HG03097 (cell line): ENCODE measurements around the gene NPR2.

Experiments used
- ATAC-seq: cut with Tn5 transposase; IDR thresholded peaks from one replicate; pipeline ENCODE4 v1.9.1; 2021; ENCODE audit not compliant: unreplicated experiment, low FRiP score

Gene NPR2

DNA sequence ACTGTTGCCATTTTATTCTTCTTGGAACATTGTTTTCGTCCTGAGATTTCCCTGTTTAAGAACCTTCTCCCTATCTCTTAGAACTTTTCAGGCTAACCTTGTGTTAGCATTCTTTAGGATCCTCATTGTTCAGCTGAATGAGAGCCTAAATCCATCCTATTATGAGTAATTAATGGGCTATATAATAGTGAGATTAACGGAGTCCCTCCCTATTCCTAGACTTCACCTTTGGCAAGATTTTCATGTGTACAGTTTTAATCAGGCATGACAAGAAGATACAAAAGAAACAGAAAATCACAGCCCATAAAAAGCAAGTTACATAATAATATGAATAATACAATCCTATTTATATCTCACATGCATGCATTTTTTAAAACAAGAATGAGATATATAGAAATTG, 28.2 kb upstream of the NPR2 start:
- ATAC-seq = no peak

DNA sequence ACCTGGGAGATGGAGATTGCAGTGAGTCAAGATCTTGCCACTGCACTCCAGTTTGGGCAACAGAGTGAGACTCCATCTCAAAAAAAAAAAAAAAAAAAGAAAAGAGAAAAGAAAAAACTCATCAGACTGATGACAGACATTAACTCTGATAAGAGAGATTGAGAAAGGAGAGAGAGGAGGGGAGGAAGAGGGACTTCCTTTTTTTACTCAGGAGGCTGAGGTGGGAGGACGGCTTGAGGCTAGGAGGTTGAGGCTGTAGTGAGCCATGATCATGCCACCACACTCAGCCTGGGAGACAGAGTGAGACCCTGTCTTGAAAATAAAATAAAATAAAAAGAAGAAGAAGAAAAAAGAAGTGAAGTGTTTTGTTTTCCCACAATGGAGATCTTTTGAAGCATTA, 27.6 kb upstream of the NPR2 start:
- ATAC-seq = no peak

DNA sequence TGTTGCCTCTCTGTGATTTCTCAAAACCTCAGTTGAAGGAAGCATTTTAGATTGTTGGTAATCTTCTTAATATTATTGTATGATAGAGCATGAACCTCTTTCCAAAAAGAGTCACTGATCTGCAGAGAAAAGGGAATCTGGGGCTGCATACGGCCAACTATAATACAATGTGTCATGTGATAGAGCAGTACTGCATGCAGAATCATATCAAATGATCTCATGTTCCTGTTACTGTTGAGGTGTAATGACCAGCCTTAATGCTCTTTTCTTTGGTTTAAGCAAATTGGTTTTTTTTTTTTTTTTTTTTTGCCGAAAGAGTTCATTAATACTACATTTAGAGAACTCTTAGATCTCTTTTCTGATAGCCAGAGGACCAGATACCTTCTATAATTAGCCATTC, 24.4 kb upstream of the NPR2 start:
- ATAC-seq = no peak

DNA sequence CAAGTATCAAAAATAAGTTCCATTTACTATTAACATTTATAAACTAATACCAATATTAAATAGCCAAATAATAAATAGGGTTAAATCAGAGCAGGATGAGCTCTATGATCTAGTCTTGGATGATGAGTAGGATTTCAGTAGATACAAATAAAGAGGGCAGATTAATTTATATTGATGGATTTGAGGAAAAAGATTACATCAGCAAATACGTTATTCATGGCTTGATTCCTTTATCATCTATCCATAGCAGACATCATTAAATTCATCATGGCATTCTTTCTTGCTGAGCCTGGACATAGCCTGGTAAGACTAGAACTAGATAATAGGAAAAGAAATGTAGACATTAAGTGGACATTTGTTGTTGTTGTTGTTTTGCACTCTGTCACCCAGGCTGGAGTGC, 23.9 kb upstream of the NPR2 start:
- no peak for ATAC-seq

DNA sequence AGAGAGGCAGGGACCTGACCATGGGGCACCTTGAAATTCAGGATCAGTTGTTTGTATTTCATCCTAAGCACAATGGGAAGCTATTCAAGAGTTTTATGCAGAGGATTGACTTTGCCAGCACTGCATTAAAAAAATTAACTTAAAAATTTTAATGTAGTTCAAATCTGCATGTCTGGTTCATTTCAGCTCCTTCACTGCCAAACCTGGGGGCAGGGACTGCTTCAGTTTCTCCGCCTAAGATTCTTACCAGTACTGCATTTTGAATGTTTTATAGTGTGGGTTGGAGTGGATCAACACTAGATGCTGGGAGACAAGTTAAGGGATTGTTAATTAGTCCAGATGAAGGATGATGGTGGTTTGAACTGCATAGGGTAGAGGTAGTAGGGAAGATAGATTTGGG, 21.6 kb upstream of the NPR2 start:
- ATAC-seq = no peak

DNA sequence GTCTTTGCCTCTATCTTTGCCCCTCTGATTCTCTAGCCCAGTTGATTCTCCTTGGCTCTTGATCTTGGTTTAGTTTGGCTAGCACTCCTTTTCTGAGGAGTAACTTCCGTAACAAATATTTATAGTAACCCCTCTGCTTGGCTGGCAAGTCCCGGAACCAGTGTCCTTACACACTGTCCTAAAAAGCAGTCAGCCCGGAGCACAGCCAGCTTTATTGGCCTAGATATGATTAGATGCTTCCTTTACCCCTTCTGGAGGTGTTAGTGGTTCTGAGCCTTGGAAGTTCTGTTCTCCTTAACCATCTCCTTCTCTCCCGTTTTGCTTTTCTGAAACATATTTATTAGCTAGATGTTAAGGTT, 20.3 kb upstream of the NPR2 start:
- no peak for ATAC-seq

DNA sequence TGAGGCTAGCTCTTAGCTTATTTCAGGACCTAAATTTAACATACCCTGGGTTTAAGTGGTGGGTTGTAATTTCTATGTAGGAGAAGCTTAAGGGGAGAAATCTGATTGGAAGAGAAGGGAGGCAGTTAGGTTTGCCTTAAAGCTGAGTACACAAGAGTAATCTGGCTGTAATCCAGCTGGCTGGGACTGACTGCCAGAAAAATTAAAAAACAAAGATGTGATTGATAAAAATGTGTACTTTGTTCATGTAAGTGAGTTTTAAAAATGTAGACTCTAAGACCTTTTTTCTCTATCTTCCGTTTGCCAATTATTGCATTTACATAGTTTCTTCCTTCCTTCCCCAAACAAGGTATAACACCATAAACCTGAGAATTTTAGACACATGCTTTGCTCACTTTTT, 19.9 kb upstream of the NPR2 start:
- ATAC-seq = no peak

DNA sequence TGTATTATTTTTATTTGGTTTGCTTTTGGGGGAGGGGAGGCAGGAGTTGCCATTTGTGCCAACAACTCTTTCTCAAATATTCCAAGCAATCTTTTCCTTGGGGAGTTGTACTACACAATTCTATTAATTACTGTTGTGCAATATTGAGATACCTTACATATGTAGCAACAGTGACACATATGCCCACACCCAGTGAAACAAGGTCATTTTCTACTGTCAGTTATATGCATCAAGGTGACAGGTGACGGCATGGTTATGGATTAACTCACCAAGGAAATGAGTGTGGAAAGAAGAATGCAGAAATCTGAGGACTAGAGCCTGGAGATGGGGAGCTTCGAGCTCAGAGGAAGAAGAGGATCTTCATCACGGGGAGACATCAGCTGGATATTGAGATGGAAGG, 19.4 kb upstream of the NPR2 start:
- ATAC-seq = no peak

DNA sequence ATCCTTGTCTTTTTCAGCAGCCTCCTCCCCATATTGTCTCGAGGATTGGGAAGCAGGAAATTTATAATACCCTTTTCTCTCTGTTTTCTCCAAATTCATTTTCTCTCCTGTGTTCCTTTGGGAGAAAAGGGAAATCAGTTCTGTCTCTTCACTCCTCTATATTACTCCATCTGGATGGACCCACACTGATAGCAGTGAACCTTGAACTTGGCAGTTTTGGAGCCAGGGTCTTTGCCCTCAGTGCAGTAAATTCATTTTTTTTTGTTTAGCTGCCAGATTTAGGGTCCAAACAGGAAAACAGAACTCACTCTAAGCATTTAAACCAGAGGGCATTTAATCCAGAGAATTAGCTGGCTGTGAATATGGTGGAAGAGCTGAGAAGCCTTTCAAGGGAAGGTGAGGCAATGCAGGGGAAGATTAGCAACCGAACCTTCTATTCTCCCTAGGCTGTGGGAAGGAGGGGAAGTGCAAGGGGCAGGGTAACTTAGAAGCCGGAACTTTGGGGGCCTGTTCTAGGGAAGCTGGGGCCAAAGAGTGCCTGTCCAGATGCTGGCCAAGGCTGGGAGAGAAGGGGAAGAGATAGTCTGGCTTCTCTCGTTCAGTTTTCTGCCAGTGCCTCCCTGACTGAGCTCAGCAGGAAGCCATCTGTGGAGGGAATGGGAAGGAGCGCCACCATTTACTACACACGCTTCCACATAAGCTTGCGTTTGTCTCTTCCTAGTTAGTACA, 16.3 kb upstream of the NPR2 start:
- no peak for ATAC-seq

DNA sequence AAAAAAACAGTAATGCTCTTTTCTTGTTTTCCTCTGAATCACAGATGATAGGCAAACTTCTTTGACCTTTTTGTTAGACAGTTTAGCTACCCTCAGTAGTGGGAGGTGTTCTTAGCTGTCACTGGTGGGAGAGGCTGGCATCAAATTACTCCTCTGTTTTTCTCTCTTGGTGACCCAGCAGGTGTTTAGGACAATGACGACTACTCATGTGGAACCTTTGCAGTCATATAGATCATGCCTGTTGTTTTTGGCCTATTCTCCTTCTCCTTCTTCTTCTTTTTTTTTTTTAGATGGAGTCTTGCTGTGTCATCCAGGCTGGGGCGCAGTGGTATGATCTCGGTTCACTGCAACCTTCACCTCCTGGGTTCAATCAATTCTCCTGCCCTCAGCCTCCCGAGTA, 15.4 kb upstream of the NPR2 start:
- no peak for ATAC-seq

DNA sequence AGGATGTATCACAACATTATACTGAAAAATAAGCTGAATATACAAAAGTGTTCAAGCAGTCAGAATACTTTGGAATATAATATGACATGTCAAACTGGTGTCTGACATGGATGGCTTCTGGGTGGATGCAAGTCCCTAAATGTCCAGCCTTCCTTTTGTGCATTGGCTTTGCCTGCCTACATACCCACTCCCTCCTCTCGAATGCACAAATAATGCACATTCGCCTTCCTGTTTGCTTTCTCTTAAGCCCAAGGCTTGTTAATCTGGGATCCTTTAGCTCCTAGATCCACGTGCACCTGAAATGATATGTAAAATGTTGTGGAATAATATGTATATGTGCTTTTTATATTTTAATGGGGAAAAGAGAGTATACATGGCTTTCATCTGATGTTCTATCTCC, 12.9 kb upstream of the NPR2 start:
- ATAC-seq = no peak

DNA sequence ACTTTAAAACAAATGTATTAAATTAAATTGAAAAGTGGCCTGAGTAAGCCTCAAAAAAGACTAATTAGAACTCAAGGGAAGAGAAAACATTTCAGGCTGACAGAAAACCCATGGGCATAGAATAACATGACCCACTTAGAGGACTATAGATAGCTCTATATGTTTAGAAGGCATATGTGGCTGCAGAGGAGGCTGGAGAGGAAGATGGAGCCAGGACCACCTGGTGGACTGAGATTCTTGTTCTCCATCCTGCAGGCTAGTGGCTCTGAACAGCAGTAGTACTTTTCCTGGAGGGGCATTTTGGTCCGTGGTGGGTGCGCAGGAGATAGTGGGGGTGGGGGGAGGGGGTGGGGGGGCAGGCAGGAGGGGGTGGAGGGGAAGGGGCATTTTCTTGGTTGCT, 10.3 kb upstream of the NPR2 start:
- ATAC-seq = no peak

DNA sequence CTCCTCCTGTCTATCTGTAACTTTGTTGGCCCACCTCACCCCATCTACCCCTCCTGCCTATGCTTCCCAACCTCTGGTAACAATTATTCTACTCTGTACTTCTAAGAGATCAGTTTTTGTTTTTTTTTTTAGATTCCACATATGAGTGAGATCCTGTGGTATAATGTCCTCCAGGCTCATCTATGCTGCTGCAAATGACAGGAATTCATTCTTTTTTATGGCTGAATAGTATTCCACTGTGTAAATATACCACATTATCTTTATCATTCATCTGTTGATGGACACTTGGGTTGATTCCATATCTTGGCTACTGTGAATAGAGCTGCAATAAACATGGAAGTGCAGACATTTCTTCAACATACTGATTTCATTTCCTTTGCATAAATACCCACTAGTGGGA, 8.0 kb upstream of the NPR2 start:
- ATAC-seq = no peak

DNA sequence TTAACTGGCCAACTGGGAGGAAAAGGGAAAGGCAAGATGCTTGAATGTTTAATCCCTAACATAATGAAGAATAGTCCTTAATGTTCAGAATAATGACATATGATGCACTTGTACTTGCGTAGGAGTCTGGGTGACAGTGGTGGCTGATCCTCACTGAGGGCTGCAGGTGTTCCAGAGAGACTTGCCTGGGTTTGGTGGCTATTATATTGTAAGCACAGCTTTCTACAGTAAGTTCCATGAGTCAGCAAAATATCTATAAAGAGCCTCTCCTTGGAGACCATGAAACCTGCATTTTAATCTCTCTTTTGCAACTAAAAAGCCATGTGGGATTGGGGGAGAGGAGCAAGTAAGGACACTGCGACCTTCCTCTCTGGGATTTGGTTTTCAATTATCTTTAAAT, 1.9 kb upstream of the NPR2 start:
- no peak for ATAC-seq

DNA sequence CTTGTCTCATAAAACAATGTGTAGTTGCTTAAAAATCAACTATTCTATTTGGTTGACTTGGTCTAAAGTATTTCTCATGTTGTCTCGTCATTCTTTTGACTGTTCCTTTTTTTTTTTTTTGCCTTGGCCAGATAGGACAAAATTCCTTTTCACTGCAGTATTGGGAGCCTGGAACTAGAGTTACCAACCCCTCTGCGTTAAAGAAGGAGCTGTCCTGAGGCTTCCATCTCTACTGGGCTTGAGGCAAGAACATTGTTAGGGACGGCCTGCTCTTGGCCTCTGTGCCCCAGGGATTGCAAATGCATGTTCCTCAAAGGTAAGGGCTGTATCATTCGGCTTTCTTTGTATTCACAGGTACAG, 1.4 kb upstream of the NPR2 start:
- ATAC-seq = no peak

DNA sequence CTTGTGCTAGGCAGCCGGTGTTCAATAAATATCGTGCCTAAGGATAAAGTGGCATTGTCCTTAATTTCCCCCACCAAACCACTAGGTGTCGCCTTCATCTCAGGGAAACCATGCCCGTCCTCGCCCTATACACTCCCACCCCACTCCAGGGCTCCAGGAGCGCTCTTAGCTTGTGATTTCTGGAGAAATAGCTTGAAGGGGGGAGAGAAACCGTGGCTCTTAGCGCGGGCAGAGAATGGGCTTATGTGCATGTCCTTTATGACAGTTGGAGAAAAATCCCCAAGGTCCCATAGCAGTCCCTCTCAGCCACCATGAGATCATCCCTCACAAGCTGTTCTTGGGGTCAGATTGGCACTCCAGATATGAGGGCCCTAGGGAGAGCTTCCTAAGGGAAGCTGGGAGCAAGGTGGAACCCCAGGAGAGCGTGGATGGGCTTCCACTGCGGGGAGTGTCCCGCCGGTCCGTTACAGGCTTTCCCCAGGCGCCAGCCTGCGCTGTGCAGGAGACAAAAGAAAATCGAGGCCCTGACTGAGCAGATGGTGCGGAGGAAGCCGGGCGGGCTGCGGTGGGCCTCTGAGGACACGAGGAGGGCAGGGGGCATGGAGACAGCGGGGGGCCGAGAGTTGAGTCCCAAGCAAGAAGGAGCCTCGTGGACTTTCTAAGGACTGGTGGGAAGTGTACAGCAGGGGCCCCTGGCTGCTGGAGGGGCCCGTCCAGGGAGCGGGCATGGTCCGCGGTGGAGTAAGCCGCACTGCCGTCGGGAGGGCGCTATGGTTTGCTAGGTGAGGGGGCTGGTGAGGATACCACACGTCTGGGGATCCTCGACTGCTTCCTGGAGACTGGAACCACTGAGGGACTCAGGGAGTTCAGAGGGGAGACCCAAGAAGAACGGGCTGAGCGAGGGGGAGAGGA, 750 bp upstream of the NPR2 start:
- no peak for ATAC-seq

DNA sequence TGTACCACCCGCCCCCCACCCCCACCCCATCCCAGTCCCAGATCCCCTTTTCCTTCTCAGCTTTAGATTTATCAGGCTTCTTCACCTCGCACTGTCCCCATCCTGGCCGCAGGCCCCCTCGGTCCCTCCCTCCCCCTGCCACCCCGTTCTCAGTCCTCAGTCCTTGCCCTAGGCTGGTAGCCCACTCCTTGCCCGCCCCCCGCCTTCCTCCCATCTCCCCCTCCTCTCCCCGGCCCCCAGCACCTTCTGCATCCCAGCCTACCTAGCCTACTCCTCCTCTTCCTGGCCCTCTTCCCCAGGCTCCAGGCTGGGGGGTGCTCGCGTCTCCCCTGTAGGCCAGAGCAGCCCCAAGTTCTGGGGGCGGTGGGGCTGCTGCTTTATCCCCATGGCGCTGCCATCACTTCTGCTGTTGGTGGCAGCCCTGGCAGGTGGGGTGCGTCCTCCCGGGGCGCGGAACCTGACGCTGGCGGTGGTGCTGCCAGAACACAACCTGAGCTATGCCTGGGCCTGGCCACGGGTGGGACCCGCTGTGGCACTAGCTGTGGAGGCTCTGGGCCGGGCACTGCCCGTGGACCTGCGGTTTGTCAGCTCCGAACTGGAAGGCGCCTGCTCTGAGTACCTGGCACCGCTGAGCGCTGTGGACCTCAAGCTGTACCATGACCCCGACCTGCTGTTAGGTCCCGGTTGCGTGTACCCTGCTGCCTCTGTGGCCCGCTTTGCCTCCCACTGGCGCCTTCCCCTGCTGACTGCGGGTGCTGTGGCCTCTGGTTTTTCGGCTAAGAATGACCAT, 828 bp downstream of the NPR2 start:
- ATAC-seq = no peak

DNA sequence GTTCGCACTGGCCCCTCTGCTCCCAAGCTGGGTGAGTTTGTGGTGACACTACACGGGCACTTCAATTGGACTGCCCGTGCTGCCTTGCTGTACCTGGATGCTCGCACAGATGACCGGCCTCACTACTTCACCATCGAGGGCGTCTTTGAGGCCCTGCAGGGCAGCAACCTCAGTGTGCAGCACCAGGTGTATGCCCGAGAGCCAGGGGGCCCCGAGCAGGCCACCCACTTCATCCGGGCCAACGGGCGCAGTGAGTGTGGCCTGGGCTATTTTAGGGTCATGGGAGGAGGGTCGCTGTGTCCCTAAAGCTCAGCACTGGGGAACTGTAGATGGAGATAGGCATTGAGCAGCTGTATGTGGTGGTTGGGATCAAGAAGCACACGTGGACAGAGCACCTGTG, 1.4 kb downstream of the NPR2 start:
- ATAC-seq = no peak

DNA sequence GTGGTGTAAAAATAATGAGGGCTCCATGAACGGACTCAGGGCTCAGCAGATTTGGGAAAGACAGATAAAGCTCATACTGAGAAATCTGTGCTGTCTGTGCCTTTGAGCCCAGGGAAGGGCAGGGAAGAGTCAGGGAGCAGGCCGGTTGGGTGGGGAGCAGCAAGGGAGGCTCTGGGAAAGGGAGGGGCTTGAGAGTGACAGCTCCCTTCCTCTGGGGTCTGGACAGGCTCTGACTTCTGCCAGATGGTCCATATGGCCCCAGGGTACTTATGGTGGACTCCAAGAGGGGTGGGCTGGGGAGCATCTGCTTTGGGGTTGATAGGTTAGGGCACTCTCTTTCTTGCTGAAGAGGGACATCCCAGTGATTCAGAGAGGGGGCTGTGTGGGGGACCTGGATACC, 2.1 kb downstream of the NPR2 start:
- ATAC-seq = no peak

DNA sequence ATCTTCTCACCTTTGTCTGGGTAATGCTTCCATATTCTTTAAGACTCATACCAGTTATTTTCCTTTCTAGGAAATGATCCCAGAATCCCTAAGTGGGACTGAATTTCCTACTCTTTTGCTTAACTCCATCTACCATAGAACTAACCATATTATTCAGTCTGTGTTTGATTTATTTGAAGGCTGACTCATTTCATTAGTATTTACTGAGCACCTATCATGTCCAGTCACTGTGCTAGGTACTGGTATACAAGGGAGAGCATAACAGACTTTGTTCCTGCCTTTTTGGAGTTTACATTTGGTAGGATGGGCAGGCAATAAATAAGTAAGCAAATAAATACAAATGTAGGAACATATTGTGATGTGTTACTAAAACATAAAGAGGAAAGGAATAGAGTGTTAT, 4.3 kb downstream of the NPR2 start:
- no peak for ATAC-seq

DNA sequence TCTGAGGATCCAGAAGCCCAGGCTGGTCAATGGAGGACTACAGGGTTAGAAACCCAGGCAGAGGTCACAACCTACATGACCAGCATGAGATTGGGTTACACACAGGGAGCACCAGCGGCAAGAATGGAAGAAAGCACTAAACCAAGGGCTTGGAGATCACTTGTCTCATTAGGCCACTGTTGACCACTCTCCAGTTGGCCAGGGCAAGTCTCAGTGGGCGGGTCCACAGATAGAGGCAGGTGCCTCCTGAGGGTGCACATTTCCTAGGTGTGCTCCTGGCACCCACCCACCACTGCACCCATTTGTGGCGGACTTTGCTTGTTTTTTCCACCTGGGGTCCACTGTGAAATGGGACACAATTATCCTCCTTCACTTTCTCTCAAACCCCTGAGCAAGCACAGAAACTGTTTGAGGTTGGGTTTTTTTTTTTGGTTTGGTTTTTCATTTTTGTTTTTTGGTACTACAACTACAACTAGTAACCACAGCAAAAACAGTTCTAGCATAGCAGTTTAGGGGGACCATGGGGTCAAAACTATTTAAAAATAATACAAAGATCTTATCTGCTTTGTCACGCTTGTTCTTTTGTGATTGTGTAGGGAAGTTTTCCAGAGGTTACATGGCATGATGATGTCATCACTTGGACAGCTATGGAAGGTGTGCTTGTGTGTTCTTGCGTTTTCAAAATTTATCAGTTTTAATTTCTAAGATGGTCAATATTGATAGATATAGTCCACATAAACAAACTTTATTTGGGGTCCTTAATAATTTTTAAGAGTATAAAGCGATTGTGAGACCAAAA, 6.1 kb downstream of the NPR2 start:
- no peak for ATAC-seq
